HL-60 (cell line): Measurements from ENCODE around the gene DNAL4.

Source experiments
- POLR2AphosphoS5 ChIP-seq: IDR thresholded peaks from 2 replicates; pipeline ENCODE4 v1.6.1; 2012; ENCODE audit warnings: low read depth
- TF ChIP-seq, protein P1 (sequence below): IDR thresholded peaks from one replicate; pipeline ENCODE4 v1.5.1; 2011; ENCODE audit warnings: low read length, control low read depth, inconsistent platforms; ENCODE audit not compliant: insufficient read depth

DNA sequence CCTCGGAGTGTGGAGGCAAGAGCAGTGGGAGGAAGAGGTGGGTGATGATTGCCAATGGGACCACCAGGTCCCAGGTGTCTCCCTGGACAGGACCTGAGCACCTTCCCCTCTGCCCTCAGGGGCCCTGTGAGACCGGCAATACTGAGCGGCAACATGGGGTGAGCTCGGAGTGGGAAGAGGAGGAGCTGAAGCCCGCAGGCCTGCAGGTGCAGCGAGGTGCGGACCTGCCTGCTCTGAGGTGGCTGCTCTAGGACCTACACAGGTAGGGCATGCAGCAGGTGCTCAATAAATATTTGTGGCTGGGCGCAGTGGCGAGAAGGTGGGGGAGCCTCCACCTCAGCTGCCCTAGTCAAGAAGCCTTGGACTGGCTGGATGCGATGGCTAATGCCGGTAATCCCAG, 25.9 kb downstream of the DNAL4 start:
- no peak for TF ChIP-seq POLR2AphosphoS5
- TF ChIP-seq, protein P1, sequence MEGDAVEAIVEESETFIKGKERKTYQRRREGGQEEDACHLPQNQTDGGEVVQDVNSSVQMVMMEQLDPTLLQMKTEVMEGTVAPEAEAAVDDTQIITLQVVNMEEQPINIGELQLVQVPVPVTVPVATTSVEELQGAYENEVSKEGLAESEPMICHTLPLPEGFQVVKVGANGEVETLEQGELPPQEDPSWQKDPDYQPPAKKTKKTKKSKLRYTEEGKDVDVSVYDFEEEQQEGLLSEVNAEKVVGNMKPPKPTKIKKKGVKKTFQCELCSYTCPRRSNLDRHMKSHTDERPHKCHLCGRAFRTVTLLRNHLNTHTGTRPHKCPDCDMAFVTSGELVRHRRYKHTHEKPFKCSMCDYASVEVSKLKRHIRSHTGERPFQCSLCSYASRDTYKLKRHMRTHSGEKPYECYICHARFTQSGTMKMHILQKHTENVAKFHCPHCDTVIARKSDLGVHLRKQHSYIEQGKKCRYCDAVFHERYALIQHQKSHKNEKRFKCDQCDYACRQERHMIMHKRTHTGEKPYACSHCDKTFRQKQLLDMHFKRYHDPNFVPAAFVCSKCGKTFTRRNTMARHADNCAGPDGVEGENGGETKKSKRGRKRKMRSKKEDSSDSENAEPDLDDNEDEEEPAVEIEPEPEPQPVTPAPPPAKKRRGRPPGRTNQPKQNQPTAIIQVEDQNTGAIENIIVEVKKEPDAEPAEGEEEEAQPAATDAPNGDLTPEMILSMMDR: no peak
